ENCODE data around the gene UCN3. TPM values are rescaled to one million over a fixed set of nuclear protein-coding genes. Genes with fewer than 3 reads are reported as not detected.
A peak's percentile ranks its signal among the peaks of the same experiment; 100 is the strongest.

Gene UCN3
- total RNA-seq, 6 donors from 2014 or later: 1.3 to 1.6 TPM; not detected in 4

DNA sequence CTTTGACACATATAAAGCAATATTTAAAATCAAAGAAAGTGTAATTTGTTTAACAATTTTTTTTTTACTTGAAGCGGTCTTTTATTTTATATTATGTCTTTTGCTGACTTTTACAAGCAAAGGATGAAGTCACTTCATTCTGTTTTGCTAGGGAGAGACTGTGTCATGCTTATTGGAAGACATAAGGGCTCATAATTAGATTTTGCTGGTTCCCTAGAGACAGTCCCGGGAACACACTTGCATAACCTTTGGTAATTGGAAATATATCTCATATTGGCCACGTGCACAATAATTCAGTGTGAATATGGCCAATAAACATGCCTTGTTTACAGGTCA, 47.1 kb downstream of the UCN3 start:
- peaks cover 0 to 11% (median 8%) of the 10 kb centered on the region in 4 donors for H3K4me1 ChIP-seq
- TF ChIP-seq POLR2AphosphoS5 (IDR thresholded peaks at IDR 0.05) (no peak), POLR2A (IDR thresholded peaks at IDR 0.05) (no peak)
- TF ChIP-seq, protein P1, sequence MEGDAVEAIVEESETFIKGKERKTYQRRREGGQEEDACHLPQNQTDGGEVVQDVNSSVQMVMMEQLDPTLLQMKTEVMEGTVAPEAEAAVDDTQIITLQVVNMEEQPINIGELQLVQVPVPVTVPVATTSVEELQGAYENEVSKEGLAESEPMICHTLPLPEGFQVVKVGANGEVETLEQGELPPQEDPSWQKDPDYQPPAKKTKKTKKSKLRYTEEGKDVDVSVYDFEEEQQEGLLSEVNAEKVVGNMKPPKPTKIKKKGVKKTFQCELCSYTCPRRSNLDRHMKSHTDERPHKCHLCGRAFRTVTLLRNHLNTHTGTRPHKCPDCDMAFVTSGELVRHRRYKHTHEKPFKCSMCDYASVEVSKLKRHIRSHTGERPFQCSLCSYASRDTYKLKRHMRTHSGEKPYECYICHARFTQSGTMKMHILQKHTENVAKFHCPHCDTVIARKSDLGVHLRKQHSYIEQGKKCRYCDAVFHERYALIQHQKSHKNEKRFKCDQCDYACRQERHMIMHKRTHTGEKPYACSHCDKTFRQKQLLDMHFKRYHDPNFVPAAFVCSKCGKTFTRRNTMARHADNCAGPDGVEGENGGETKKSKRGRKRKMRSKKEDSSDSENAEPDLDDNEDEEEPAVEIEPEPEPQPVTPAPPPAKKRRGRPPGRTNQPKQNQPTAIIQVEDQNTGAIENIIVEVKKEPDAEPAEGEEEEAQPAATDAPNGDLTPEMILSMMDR (IDR thresholded peaks at IDR 0.05): no peak
- H3K4me3 ChIP-seq: peak overlapping the region in 3 of 4 donors; percentile 64 to 92 (median 69)
- WGBS, 2 donors: 40 to 46% methylated on average over 3 of the region's 3 CpGs
- no peaks in the 10 kb centered on the region for H3K27me3 ChIP-seq
- H3K36me3 ChIP-seq: no peaks in the 10 kb centered on the region
- H3K9me3 ChIP-seq: no peaks in the 10 kb centered on the region
- ATAC-seq (ENCODE audit: low FRiP score in 2 of 2) (no peak), DNase-seq (no peak)
- H3K27ac ChIP-seq: peak overlapping the region in 1 of 4 donors; percentile 64

DNA sequence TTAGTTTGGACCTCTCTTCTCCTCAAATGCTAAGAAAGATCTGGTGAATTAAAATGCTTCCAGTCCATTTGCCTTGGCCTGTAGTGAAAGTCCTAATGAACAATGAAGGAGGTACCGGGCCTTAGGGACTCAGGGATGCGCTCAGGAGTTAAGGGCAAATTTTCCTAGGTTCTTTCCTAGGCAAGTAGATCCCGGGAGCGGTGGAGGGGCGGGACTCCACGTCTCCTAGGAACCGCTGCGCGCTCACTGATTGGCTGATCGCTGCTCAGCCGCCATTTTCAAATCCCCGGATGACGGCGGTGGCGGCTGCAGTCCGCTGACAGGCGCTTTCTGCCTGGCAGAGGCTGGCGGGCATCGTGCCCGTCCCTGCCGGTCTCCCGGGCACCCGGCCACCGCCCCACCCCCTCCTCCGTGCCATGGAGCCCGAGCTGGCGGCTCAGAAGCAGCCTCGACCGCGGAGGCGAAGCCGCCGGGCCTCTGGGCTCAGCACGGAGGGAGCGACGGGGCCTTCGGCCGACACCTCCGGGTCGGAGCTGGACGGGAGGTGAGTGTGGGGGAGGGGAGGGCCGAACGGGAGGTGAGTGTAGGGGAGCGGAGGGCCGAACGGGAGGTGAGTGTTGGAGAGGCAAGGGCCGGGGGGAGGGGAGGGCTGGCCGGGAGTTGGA, 47.6 kb downstream of the UCN3 start, which contains the start of gene NET1:
NET1 (plus strand) TSS at position 281 of the 665 bp plus-strand sequence; CDS start at position 417, 136 bp downstream.
- 0% methylated on average over 23 to 38 of the region's 48 CpGs for WGBS, 2 donors
- ATAC-seq (ENCODE audit: low FRiP score in 2 of 2) (peak; percentile 93 to 98), DNase-seq (peak; percentile 89 to 95)
- peak in 2 of 4 donors; percentile 53 to 59 for TF ChIP-seq POLR2A (IDR thresholded peaks at IDR 0.05)
- TF ChIP-seq EP300 (IDR thresholded peaks at IDR 0.05): no peak
- TF ChIP-seq, protein P1 (IDR thresholded peaks at IDR 0.05): no peak
- TF ChIP-seq POLR2AphosphoS5 (IDR thresholded peaks at IDR 0.05): peak in 1 of 2 donors; percentile 43
- H3K9me3 ChIP-seq: no peaks in the 10 kb centered on the region
- H3K27me3 ChIP-seq: no peaks in the 10 kb centered on the region
- no peaks in the 10 kb centered on the region for H3K36me3 ChIP-seq
- H3K4me3 ChIP-seq: peak within 1 kb of the TSS; percentile 64 to 94 (median 80)
- peaks cover 0 to 11% (median 8%) of the 10 kb centered on the region in 4 donors for H3K4me1 ChIP-seq
- H3K27ac ChIP-seq: peak within 1 kb of the TSS; percentile 53 to 82 (median 59)

DNA sequence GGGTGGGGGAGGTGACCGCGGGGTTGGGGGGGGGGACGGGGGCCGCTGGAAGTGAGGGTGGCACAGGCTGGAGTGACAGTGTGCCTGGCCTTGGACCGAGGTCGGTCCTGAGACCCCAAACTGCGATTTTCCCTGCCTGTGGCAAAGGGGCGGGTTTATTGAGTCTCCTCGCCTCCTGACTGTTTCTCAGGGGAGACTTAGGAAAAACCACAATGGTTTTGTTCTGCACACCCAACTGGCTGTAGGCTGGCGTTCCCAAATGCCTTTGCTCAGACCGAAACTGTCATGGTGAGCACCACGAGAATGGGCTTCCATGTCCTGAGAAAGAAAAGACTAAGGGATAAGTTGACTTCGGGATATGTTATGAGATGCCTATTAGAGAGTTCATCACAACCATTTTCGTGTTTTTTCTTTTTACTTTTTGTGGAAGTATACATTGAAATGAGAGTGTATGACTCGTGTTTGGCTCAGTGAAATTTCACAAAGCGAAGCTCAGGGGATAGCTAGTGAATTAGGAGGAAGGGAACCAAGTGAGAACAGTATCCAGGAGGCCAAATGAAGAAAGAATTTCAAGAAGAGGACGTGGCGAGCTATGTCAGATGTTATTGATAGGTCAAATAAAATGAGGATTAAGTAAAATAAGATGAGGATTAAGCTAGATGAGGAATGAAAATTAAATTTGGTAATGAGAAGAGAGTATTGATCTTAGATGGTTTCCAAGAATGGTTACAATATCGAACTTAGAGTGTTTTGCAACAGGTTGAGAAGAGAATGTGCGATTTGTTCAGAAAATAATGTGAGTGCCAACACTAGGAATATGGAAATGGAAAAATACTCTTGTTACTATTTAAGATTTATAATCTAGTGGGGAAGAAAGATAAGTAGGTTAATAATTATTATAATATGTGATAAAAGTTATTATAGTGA, 48.5 kb downstream of the UCN3 start:
- Histone ChIP-seq H3K9me3 (no peaks in the 10 kb centered on the region), H3K27ac (peak overlapping the region in 2 of 4 donors; percentile 53 to 82), H3K27me3 (no peaks in the 10 kb centered on the region), H3K4me1 (peaks cover 0 to 11% (median 8%) of the 10 kb centered on the region in 4 donors), H3K4me3 (peak overlapping the region; percentile 64 to 94 (median 80)), H3K36me3 (no peaks in the 10 kb centered on the region)
- DNase-seq (no peak), ATAC-seq (ENCODE audit: low FRiP score in 2 of 2) (peak in 1 of 2 donors; percentile 34)
- no peak for TF ChIP-seq POLR2AphosphoS5 (IDR thresholded peaks at IDR 0.05)
- TF ChIP-seq, protein P1 (IDR thresholded peaks at IDR 0.05): no peak
- TF ChIP-seq EP300 (IDR thresholded peaks at IDR 0.05): no peak
- TF ChIP-seq POLR2A (IDR thresholded peaks at IDR 0.05): no peak
- whole genome bisulfite sequencing, 2 donors: 27 to 33% methylated on average over 15 to 16 of the region's 20 CpGs

DNA sequence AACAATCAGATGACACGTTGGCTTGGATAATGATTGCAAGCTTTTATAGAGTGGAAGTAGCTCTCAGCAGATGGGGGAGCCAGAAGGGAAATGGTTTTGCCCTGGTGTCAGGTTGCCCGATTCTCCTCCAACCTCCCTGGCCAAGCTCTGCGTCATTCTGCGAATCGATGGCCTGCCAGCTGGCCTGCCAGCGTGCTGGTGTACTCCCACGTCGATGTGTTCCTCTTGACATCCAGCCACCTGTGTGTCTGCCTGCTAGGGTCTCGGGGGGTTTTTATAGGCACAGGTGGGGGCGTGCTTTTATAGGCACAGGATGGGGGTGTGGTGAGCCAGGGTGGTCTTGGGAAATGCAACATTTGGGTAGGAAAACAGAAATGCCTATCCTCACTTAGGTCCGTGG, 52.2 kb downstream of the UCN3 start:
- H3K27ac ChIP-seq: no peak overlapping the region
- DNase-seq (no peak), ATAC-seq (ENCODE audit: low FRiP score in 2 of 2) (no peak)
- H3K4me3 ChIP-seq: no peak overlapping the region
- WGBS, 2 donors: 88 to 96% methylated on average over 11 of the region's 11 CpGs
- H3K4me1 ChIP-seq: peaks cover 0 to 10% (median 5%) of the 10 kb centered on the region in 4 donors
- H3K36me3 ChIP-seq: no peaks in the 10 kb centered on the region
- TF ChIP-seq POLR2AphosphoS5 (IDR thresholded peaks at IDR 0.05): no peak
- TF ChIP-seq, protein P1 (IDR thresholded peaks at IDR 0.05): no peak
- H3K27me3 ChIP-seq: no peaks in the 10 kb centered on the region
- H3K9me3 ChIP-seq: peaks cover 0 to 7% (median 5%) of the 10 kb centered on the region in 4 donors
